ENCODE data around the gene BRD2.

DNA sequence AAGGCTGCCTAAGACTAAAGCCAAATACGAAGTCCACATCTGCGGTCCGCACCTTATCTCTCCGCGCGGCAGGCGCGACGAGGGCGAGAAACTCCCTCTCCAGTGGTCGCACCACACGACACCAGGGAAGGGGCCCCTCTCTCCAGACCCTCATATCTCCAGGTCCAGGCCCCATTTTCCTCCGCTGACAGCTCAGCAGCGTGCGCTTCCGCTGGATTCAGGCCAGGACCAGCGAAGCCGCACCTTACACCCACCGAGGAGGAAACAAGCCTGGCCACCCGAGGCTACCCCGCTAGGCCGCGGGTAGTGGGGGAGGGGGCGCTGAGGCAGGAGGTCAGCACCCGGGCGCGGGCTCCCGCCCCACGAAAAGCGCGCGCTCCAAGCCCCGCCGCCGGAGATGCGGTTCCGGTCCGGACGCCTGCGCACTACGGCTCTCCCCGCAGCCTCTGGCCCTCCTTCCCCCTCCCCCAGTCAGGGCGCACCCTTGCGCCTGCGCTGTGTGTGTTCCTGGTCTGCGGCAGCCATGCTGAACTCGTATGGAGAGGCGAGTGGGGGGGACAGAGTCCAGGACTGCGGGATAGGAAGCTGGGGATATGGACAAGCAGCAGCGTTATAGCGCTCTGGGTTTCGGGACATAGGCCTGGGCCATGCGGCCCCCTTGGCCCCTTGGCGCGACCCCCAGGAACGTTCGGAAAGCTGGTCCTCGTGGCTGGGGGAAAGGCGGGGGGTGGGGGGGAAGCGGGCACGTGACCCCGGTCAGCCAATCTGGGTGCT, at the start of gene BRD2:
- TF ChIP-seq SFPQ (IDR thresholded peaks at IDR 0.05; ENCODE audit: low read depth, low read length) (no peak), EZH2 (IDR thresholded peaks at IDR 0.05; ENCODE audit: borderline replicate concordance, low read depth, low read length) (no peak), NCOA1 (IDR thresholded peaks at IDR 0.05; ENCODE audit: low read depth) (peak; percentile 52; the same call in 1 of the 2 replicates), E2F8 (IDR thresholded peaks at IDR 0.05; ENCODE audit: low read depth, partially characterized antibody) (peak; percentile 87)

Data from K562 (cell line).